22Rv1 (cell line): ENCODE data around the gene ITPR3.

ENCODE experiments used
- ZFX ChIP-seq: fragments of 450-650 bp; IDR thresholded peaks from 2 replicates; pipeline ENCODE4 v1.6.1; 2017; ENCODE audit warnings: antibody characterized with exemption, borderline replicate concordance
- TF ChIP-seq, protein P1 (sequence below): fragments of 450-650 bp; IDR thresholded peaks from 2 replicates; pipeline ENCODE4 v1.5.1; 2017; ENCODE audit warnings: mild to moderate bottlenecking

DNA sequence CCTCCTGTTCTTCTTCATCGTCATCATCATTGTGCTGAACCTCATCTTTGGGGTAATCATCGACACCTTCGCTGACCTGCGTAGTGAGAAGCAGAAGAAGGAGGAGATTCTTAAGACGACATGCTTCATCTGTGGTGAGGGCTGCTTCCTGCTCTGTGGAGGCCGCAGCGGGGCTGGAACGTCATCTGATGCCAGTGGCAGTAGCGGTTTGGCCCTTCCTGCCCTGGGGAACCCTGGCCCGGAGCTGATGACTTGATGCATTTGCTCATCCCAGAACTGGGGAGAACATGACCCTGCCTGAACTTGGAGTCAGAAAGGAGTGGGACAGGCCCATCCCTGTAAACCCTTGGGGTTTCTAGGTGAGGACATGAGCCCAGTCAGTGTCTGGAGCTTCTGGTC is 71.6 kb downstream of the ITPR3 start:
- TF ChIP-seq, protein P1, sequence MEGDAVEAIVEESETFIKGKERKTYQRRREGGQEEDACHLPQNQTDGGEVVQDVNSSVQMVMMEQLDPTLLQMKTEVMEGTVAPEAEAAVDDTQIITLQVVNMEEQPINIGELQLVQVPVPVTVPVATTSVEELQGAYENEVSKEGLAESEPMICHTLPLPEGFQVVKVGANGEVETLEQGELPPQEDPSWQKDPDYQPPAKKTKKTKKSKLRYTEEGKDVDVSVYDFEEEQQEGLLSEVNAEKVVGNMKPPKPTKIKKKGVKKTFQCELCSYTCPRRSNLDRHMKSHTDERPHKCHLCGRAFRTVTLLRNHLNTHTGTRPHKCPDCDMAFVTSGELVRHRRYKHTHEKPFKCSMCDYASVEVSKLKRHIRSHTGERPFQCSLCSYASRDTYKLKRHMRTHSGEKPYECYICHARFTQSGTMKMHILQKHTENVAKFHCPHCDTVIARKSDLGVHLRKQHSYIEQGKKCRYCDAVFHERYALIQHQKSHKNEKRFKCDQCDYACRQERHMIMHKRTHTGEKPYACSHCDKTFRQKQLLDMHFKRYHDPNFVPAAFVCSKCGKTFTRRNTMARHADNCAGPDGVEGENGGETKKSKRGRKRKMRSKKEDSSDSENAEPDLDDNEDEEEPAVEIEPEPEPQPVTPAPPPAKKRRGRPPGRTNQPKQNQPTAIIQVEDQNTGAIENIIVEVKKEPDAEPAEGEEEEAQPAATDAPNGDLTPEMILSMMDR, result no peak
- no peak for TF ChIP-seq ZFX
